HepG2 (cell line): ENCODE measurements around the gene NMNAT1. TPM values are rescaled to one million over a fixed set of nuclear protein-coding genes. Genes with fewer than 3 reads are reported as not detected.

Experiments used
- ATAC-seq: fragments of 200-7000 bp; cut with Tn5 transposase; 3 replicates; pipeline ENCODE4 v1.9.1; 2020; ENCODE audit warnings: mild to moderate bottlenecking, moderate library complexity
- BruUV-seq: library from RNA; stranded (reverse); fragments of 400-500 nt; replicated peaks from 2 replicates; lab custom pipeline; 2021; lab: Mats Ljungman, UMichigan
- CTCF ChIA-PET: fragments of 300-600 bp; formaldehyde crosslinking; extraction: SDS; loops from one replicate; lab custom pipeline; 2021; ENCODE audit warnings: low total read pairs, inconsistent platforms, low intra/inter-chr PET ratio; lab: Yijun Ruan, JAX
- POLR2A ChIA-PET: fragments of 350-600 bp; sonication (Branson Sonifier 250); formaldehyde crosslinking; loops from one replicate; lab custom pipeline; 2020; ENCODE audit warnings: antibody characterized with exemption, inconsistent platforms; lab: Yijun Ruan, JAX
- DNase-seq: peaks from one replicate; pipeline ENCODE4 v3.0.0-alpha.2; 2015; ENCODE audit warnings: low spot score
- FAIRE-seq: peaks from 3 replicates; lab custom pipeline; 2011; peaks lifted over from hg19 to GRCh38; lab: Jason Lieb, UNC
- H2AFZ ChIP-seq: one replicate; pipeline ENCODE4 v1.6.1; 2011; ENCODE audit warnings: low read length, inconsistent platforms
- H3K27ac ChIP-seq: fragments of 300-600 bp; 3 replicates; pipeline ENCODE4 v1.8.0; 2011; ENCODE audit warnings: mixed run types, mild to moderate bottlenecking, mixed read lengths, low read length, inconsistent platforms; ENCODE audit not compliant: insufficient read depth; ENCODE audit errors: extremely low read length
- H3K27me3 ChIP-seq, 2 experiments: fragments of 200-600 bp in 1 of 2; 2 replicates in 1 of 2; 3 replicates in 1 of 2; pipeline versions ENCODE4 v1.6.0 to v1.8.0; 2011; ENCODE audit warnings: low read length in 2 of 2, mild to moderate bottlenecking in 2 of 2, moderate library complexity in 2 of 2, inconsistent platforms in 1 of 2; ENCODE audit not compliant: insufficient read depth in 2 of 2, control insufficient read depth in 1 of 2
- H3K36me3 ChIP-seq, 2 experiments: fragments of 200-600 bp in 1 of 2; replicated peaks in 1 of 2; 2 replicates in 1 of 2; 3 replicates in 1 of 2; pipeline versions ENCODE4 v1.5.1 to v1.8.0; 2011; ENCODE audit warnings: low read length in 2 of 2, inconsistent platforms in 1 of 2; ENCODE audit not compliant: insufficient read depth in 2 of 2, control insufficient read depth in 1 of 2
- H3K4me1 ChIP-seq: 2 replicates; pipeline ENCODE4 v1.5.1; 2012; ENCODE audit warnings: low read length, inconsistent platforms; ENCODE audit not compliant: insufficient read depth
- H3K4me2 ChIP-seq: 2 replicates; pipeline ENCODE4 v1.6.0; 2011; ENCODE audit warnings: low read depth, low read length, inconsistent platforms
- H3K4me3 ChIP-seq, 3 experiments: fragments of 200-600 bp in 1 of 3; sonication (generic), shearing (Covaris generic) in 1 of 3; replicated peaks in 1 of 3; 2 replicates each; pipeline ENCODE4 v1.5.1; 2011 to 2016; ENCODE audit warnings: low read length in 3 of 3, inconsistent platforms in 2 of 3, low read depth in 2 of 3, mild to moderate bottlenecking in 2 of 3, control low read depth in 1 of 3, mixed read lengths in 1 of 3; ENCODE audit not compliant: insufficient read depth in 1 of 3
- H3K79me2 ChIP-seq: one replicate; pipeline ENCODE4 v1.6.1; 2011; ENCODE audit warnings: low read length, inconsistent platforms; ENCODE audit not compliant: insufficient read depth
- H3K9ac ChIP-seq: 2 replicates; pipeline ENCODE4 v1.6.0; 2011; ENCODE audit warnings: mild to moderate bottlenecking, low read depth, low read length, inconsistent platforms; ENCODE audit not compliant: insufficient read depth
- H3K9me3 ChIP-seq: 2 replicates; pipeline ENCODE4 v1.5.1; 2012; ENCODE audit warnings: mild to moderate bottlenecking, low read length
- H4K20me1 ChIP-seq: 2 replicates; pipeline ENCODE4 v1.6.0; 2011; ENCODE audit warnings: inconsistent platforms, mild to moderate bottlenecking, low read length, moderate library complexity; ENCODE audit not compliant: insufficient read depth
- ATM ChIP-seq: fragments of 450-650 bp; IDR thresholded peaks from 2 replicates; pipeline ENCODE4 v1.7.1; 2017; ENCODE audit warnings: mild to moderate bottlenecking, borderline replicate concordance
- CBX2 ChIP-seq, 2 experiments: fragments of 200-600 bp in 1 of 2; sonication (generic); formaldehyde crosslinking in 1 of 2; IDR thresholded peaks; 2 replicates each; pipeline versions ENCODE4 v1.7.0 to v1.8.1; 2018 to 2022; ENCODE audit warnings: low read depth in 2 of 2, low read length in 1 of 2, mild to moderate bottlenecking in 1 of 2, missing genetic modification reagents in 1 of 2
- DNMT1 ChIP-seq: sonication (generic); formaldehyde crosslinking; IDR thresholded peaks from 2 replicates; pipeline ENCODE4 v1.5.1; 2020; ENCODE audit warnings: mild to moderate bottlenecking, missing genetic modification reagents
- ELF3 ChIP-seq: IDR thresholded peaks from 2 replicates; pipeline ENCODE4 v1.6.1; 2016; ENCODE audit warnings: missing genetic modification reagents, missing compliant biosample characterization
- HNF4A ChIP-seq: sonication (generic); formaldehyde crosslinking; IDR thresholded peaks from 2 replicates; pipeline ENCODE4 v1.4.0; 2020; ENCODE audit warnings: missing genetic modification reagents
- HOXD1 ChIP-seq: sonication (generic); formaldehyde crosslinking; IDR thresholded peaks from 2 replicates; pipeline ENCODE4 v1.5.0; 2020; ENCODE audit warnings: missing genetic modification reagents
- MIXL1 ChIP-seq: IDR thresholded peaks from 2 replicates; pipeline ENCODE4 v1.6.1; 2016
- NR3C1 ChIP-seq: sonication (generic); formaldehyde crosslinking; IDR thresholded peaks from 2 replicates; pipeline ENCODE4 v1.4.0; 2020; ENCODE audit warnings: missing genetic modification reagents
- SOX6 ChIP-seq, 2 experiments: fragments of 450-650 bp in 1 of 2; sonication (generic) in 1 of 2; formaldehyde crosslinking in 1 of 2; IDR thresholded peaks; 2 replicates each; pipeline versions ENCODE4 v1.4.0 to v1.6.1; 2017 to 2020; ENCODE audit warnings: antibody characterized with exemption in 1 of 2, mild to moderate bottlenecking in 1 of 2, missing genetic modification reagents in 1 of 2
- ZNF317 ChIP-seq: sonication (generic); formaldehyde crosslinking; IDR thresholded peaks from 2 replicates; pipeline ENCODE4 v1.5.0; 2020; ENCODE audit warnings: mild to moderate bottlenecking, missing genetic modification reagents
- ZNF367 ChIP-seq: sonication (generic); formaldehyde crosslinking; IDR thresholded peaks from 2 replicates; pipeline ENCODE4 v1.4.0; 2020; ENCODE audit warnings: missing genetic modification reagents, borderline replicate concordance
- ZNF501 ChIP-seq: sonication (generic); formaldehyde crosslinking; IDR thresholded peaks from 2 replicates; pipeline ENCODE4 v1.5.1; 2020; ENCODE audit warnings: mild to moderate bottlenecking, moderate library complexity, missing genetic modification reagents
- ZNF512B ChIP-seq: sonication (generic); formaldehyde crosslinking; IDR thresholded peaks from 2 replicates; pipeline ENCODE4 v1.5.1; 2020; ENCODE audit warnings: missing genetic modification reagents, mild to moderate bottlenecking, borderline replicate concordance
- ZNF557 ChIP-seq: sonication (generic); formaldehyde crosslinking; IDR thresholded peaks from 2 replicates; pipeline ENCODE4 v1.4.0; 2020; ENCODE audit warnings: missing genetic modification reagents
- ZNF580 ChIP-seq: IDR thresholded peaks from 2 replicates; pipeline ENCODE4 v1.6.1; 2016; ENCODE audit warnings: low read depth, borderline replicate concordance
- WGBS: methylation state at CpG from one replicate; pipeline ENCODE4 v1.1.6; 2017; ENCODE audit warnings: low lambda C conversion rate; 5-methylcytosine and 5-hydroxymethylcytosine counted together
- in situ Hi-C: cut with HindIII; loops from 2 replicates; pipeline ENCODE4 v1.10.0; 2017; ENCODE audit warnings: low pct_unique_long_range_greater_than_20kb; ENCODE audit not compliant: extremely low pct_ligation_motif_present
- intact Hi-C: fragments of 100-400 bp; cut with micrococcal nuclease; formaldehyde crosslinking; loops from one replicate; pipeline ENCODE4 v1.10.0; 2022; ENCODE audit not compliant: unreplicated experiment
- polyA plus RNA-seq, 8 experiments: library from polyadenylated mRNA; depleted of rRNA in 3 of 8; stranded (reverse) in 7 of 8; unstranded in 1 of 8; fragments of >200 nt; fragmentation: Illumina TruSeq in 4 of 8; extraction: Trizol in 4 of 8; gene quantifications; 2 replicates each; pipeline versions ENCODE4 v1.2.1 to v1.2.3, GENCODE V29; 2011 to 2016; ENCODE audit warnings: low read depth in 4 of 8, missing spikeins in 1 of 8, mixed read lengths in 1 of 8; ENCODE audit not compliant: insufficient read depth in 1 of 8
- total RNA-seq, 5 experiments: library from RNA; depleted of rRNA; stranded (reverse); fragments of >200 nt; fragmentation: Illumina TruSeq; extraction: Trizol; gene quantifications; 2 replicates each; pipeline ENCODE4 v1.2.3, GENCODE V29; 2016; ENCODE audit warnings: low read depth in 1 of 5
- TF ChIP-seq, protein P1 (sequence below): sonication (generic); formaldehyde crosslinking; IDR thresholded peaks from 2 replicates; pipeline ENCODE4 v1.8.0; 2022; ENCODE audit warnings: low read depth, missing genetic modification reagents
- TF ChIP-seq, protein P2 (sequence below): sonication (generic); formaldehyde crosslinking; IDR thresholded peaks from 2 replicates; pipeline ENCODE4 v1.5.0; 2020; ENCODE audit warnings: mild to moderate bottlenecking, missing genetic modification reagents, moderate library complexity
- TF ChIP-seq, protein P3 (sequence below): sonication (generic); formaldehyde crosslinking; IDR thresholded peaks from 2 replicates; pipeline ENCODE4 v1.9.0; 2022; ENCODE audit warnings: missing genetic modification reagents, mild to moderate bottlenecking, borderline replicate concordance

Gene NMNAT1
- total and polyA plus RNA-seq, 2 of the 13 experiments (the other 11 are each of a cell fraction or from before 2014, with no cell fraction given), result 5.6 to 12.2 TPM

GRCh38 chr1:9984253-9984652 lies 41.0 kb downstream of the NMNAT1 start:
- ChIA-PET CTCF (no interaction called here), POLR2A (interaction anchor here (0.6 kb wide), 1 partner anchor 326 kb away, joined by 3 read pairs; no protein-coding TSS in a partner anchor)
- H2AFZ ChIP-seq, result no peak overlapping the region
- H3K9ac ChIP-seq, result no peak overlapping the region
- peaks cover 2 to 7% of the 10 kb centered on the region in 2 experiments; a peak in 2 of 5 replicates for H3K36me3 ChIP-seq
- H3K4me3 ChIP-seq, result no peak overlapping the region
- DNase-seq (no peak), ATAC-seq (no peak), FAIRE-seq (no peak)
- no TSS peak for BruUV-seq
- no peak overlapping the region for H3K27ac ChIP-seq
- 89% methylated on average over 4 of the region's 5 CpGs for WGBS
- no peak overlapping the region for H3K4me2 ChIP-seq
- peaks cover 20% of the 10 kb centered on the region for H3K4me1 ChIP-seq
- no peaks in the 10 kb centered on the region for H3K79me2 ChIP-seq
- H4K20me1 ChIP-seq, result no peaks in the 10 kb centered on the region
- no peaks in the 10 kb centered on the region for H3K9me3 ChIP-seq
- H3K27me3 ChIP-seq, result no peaks in the 10 kb centered on the region
- intact Hi-C loops, result no loop called here
- in situ Hi-C loops, result no loop called here
- TF ChIP-seq ZNF501 (CRISPR knock-in tag) (no peak), HOXD1 (CRISPR knock-in tag) (no peak), MIXL1 (CRISPR knock-in tag) (no peak), DNMT1 (CRISPR knock-in tag) (no peak), ATM (no peak), NR3C1 (CRISPR knock-in tag) (no peak), ZNF557 (CRISPR knock-in tag) (no peak), ELF3 (CRISPR knock-in tag) (no peak), CBX2 (IDR thresholded peaks at IDR 0.05; ENCODE audit: low read depth, low read length) (no peak), CBX2 (CRISPR knock-in tag; IDR thresholded peaks at IDR 0.05; ENCODE audit: low read depth) (no peak), ZNF580 (CRISPR knock-in tag) (no peak), SOX6 (IDR thresholded peaks at IDR 0.05) (no peak), SOX6 (CRISPR knock-in tag; IDR thresholded peaks at IDR 0.05) (no peak), ZNF367 (CRISPR knock-in tag) (no peak), ZNF512B (CRISPR knock-in tag) (no peak), ZNF317 (CRISPR knock-in tag) (no peak), HNF4A (no peak)
- TF ChIP-seq, protein P1, sequence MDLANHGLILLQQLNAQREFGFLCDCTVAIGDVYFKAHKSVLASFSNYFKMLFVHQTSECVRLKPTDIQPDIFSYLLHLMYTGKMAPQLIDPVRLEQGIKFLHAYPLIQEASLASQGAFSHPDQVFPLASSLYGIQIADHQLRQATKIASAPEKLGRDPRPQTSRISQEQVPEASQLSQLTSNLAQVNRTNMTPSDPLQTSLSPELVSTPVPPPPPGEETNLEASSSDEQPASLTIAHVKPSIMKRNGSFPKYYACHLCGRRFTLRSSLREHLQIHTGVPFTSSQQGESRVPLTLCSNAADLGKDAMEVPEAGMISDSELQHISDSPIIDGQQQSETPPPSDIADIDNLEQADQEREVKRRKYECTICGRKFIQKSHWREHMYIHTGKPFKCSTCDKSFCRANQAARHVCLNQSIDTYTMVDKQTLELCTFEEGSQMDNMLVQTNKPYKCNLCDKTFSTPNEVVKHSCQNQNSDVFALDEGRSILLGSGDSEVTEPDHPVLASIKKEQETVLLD (CRISPR knock-in tag), result no peak
- TF ChIP-seq, protein P2, sequence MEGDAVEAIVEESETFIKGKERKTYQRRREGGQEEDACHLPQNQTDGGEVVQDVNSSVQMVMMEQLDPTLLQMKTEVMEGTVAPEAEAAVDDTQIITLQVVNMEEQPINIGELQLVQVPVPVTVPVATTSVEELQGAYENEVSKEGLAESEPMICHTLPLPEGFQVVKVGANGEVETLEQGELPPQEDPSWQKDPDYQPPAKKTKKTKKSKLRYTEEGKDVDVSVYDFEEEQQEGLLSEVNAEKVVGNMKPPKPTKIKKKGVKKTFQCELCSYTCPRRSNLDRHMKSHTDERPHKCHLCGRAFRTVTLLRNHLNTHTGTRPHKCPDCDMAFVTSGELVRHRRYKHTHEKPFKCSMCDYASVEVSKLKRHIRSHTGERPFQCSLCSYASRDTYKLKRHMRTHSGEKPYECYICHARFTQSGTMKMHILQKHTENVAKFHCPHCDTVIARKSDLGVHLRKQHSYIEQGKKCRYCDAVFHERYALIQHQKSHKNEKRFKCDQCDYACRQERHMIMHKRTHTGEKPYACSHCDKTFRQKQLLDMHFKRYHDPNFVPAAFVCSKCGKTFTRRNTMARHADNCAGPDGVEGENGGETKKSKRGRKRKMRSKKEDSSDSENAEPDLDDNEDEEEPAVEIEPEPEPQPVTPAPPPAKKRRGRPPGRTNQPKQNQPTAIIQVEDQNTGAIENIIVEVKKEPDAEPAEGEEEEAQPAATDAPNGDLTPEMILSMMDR (CRISPR knock-in tag), result no peak
- TF ChIP-seq, protein P3, sequence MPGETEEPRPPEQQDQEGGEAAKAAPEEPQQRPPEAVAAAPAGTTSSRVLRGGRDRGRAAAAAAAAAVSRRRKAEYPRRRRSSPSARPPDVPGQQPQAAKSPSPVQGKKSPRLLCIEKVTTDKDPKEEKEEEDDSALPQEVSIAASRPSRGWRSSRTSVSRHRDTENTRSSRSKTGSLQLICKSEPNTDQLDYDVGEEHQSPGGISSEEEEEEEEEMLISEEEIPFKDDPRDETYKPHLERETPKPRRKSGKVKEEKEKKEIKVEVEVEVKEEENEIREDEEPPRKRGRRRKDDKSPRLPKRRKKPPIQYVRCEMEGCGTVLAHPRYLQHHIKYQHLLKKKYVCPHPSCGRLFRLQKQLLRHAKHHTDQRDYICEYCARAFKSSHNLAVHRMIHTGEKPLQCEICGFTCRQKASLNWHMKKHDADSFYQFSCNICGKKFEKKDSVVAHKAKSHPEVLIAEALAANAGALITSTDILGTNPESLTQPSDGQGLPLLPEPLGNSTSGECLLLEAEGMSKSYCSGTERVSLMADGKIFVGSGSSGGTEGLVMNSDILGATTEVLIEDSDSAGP, result no peak
